ENCODE measurements around the gene CTSL.

The CTSL gene

GRCh38 chr9:87701931-87702421, 23.9 kb upstream of the CTSL start (continued):
- no peak for TF ChIP-seq ZBTB49 (tag by site-specific recombination; IDR thresholded peaks at IDR 0.05; ENCODE audit: low read depth)
- TF ChIP-seq ZNF514 (tag by site-specific recombination; IDR thresholded peaks at IDR 0.05), result no peak

GRCh38 chr9:87702921-87703320, 23.0 kb upstream of the CTSL start:
- ChIA-PET POLR2A (interaction anchor here (0.7 kb wide), 1 partner anchor 9 kb away, joined by 5 read pairs; no protein-coding TSS in a partner anchor), CTCF (no interaction called here)
- TF ChIP-seq ZNF37A (tag by site-specific recombination; IDR thresholded peaks at IDR 0.05), result no peak
- no peak for TF ChIP-seq KLF7 (tag by site-specific recombination; IDR thresholded peaks at IDR 0.05; ENCODE audit: borderline replicate concordance)
- TF ChIP-seq BCL11B (tag by site-specific recombination; IDR thresholded peaks at IDR 0.05; ENCODE audit: low read depth), result no peak
- no peak for TF ChIP-seq ZNF350 (tag by site-specific recombination; IDR thresholded peaks at IDR 0.05)
- no peak for TF ChIP-seq ZNF24 (tag by site-specific recombination; IDR thresholded peaks at IDR 0.05)
- no peak for TF ChIP-seq ZFP41 (tag by site-specific recombination; IDR thresholded peaks at IDR 0.05; ENCODE audit: borderline replicate concordance)
- TF ChIP-seq RBAK (tag by site-specific recombination; IDR thresholded peaks at IDR 0.05), result no peak
- no peak for TF ChIP-seq ZNF311 (tag by site-specific recombination; IDR thresholded peaks at IDR 0.05; ENCODE audit: borderline replicate concordance)
- no peak for TF ChIP-seq ZNF18 (tag by site-specific recombination; IDR thresholded peaks at IDR 0.05)
- no peak for TF ChIP-seq ZFP69B (tag by site-specific recombination; IDR thresholded peaks at IDR 0.05)
- TF ChIP-seq MEIS1 (CRISPR knock-in tag; IDR thresholded peaks at IDR 0.05; ENCODE audit: borderline replicate concordance), result no peak
- TF ChIP-seq ZFP37 (tag by site-specific recombination; IDR thresholded peaks at IDR 0.05), result no peak
- no peak for TF ChIP-seq ZNF747 (tag by site-specific recombination; IDR thresholded peaks at IDR 0.05)
- TF ChIP-seq ZNF639 (tag by site-specific recombination; IDR thresholded peaks at IDR 0.05), result no peak
- no peak for TF ChIP-seq ZNF513 (tag by site-specific recombination; IDR thresholded peaks at IDR 0.05)
- no peak overlapping the region for H3K4me3 ChIP-seq (ENCODE audit: low read depth, low read length)
- H3K4me1 ChIP-seq (ENCODE audit: control insufficient read depth, insufficient read depth, low read length), result no peaks in the 10 kb centered on the region
- H3K36me3 ChIP-seq (ENCODE audit: control insufficient read depth in 2 of 2, insufficient read depth in 1 of 2, low read length in 2 of 2), result peaks cover 0 to 54% of the 10 kb centered on the region in 2 experiments
- no peaks in the 10 kb centered on the region for H3K9me3 ChIP-seq (ENCODE audit: control insufficient read depth, insufficient read depth, low read depth, low read length)
- H3K27ac ChIP-seq (ENCODE audit: extremely low read depth, low read depth, low read length), result no peak overlapping the region
